HG03097 (cell line): ENCODE data around the gene DNM1.

Experiments used
- ATAC-seq: cut with Tn5 transposase; IDR thresholded peaks from one replicate; pipeline ENCODE4 v1.9.1; 2021; ENCODE audit not compliant: unreplicated experiment, low FRiP score

DNM1 gene

DNA sequence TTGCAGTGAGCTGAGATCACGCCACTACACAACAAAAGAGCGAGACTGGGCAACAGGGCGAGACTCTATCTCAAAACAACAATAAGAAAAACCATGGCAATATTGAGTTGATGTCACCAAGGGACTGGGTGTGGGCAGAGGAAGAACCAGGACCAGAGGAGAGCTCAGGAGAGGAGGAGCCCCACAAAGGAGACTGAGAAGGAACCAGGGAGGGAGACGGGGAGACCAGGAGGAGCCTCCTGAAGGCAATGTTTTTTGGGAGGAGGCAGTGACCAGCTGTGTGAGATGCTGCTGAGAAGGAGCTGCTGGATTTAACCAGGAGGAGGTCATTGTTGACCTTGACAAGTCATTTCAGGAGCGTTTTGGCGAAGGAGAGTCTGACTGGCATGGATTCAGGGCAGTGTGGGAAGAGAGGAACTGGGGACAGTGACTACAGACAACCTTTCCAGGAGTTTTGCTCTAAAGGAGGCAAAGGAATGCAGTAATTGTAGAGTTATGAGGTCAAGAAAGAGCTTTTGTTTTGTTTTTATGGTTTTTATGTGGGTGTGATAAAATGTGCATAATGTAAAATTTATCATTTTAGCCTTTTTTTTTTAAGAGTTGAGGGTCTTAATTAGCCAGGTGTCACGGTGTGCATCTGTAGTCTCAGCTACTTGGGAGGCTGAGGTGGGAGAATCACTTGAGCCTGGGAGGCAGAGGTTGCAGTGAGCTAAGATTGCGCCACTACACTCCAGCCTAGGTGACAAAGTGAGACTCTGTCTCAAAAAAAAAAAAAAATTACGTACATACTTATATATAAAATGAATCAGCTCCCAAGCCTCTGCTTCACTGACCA, 101.2 kb downstream of the DNM1 start:
- no peak for ATAC-seq
